A673 (cell line): ENCODE measurements around the gene ST8SIA1. TPM values are rescaled to one million over a fixed set of nuclear protein-coding genes. Genes with fewer than 3 reads are reported as not detected.

Source experiments
- BruUV-seq: library from RNA; stranded (reverse); fragments of 400-500 nt; replicated peaks from 2 replicates; lab custom pipeline; 2021; lab: Mats Ljungman, UMichigan
- CTCF ChIA-PET: fragments of 300-600 bp; sonication (Branson Sonifier 250); formaldehyde crosslinking; loops from one replicate; lab custom pipeline; 2022; ENCODE audit warnings: antibody characterized with exemption; lab: Charles Lee
- POLR2A ChIA-PET: fragments of 300-600 bp; sonication (Branson Sonifier 250); formaldehyde crosslinking; loops from one replicate; lab custom pipeline; 2022; ENCODE audit warnings: antibody characterized with exemption; ENCODE audit not compliant: low non-redundant PET; lab: Charles Lee
- DNase-seq: peaks from one replicate; pipeline ENCODE4 v3.0.0-alpha.2; 2015; ENCODE audit warnings: low spot score
- H3K27ac ChIP-seq: fragments of 200-600 bp; sonication (generic); 2 replicates; pipeline ENCODE4 v1.5.1; 2016; ENCODE audit warnings: mixed run types, low read depth, mild to moderate bottlenecking, mixed read lengths, antibody characterized with exemption, low read length; ENCODE audit not compliant: poor library complexity, severe bottlenecking
- H3K27me3 ChIP-seq: fragments of 200-600 bp; sonication (generic); replicated peaks from 2 replicates; pipeline ENCODE4 v1.6.1; 2017; ENCODE audit warnings: mixed run types, low read depth, mild to moderate bottlenecking, mixed read lengths, antibody characterized with exemption, low read length; ENCODE audit not compliant: insufficient read depth, poor library complexity
- H3K36me3 ChIP-seq: fragments of 200-600 bp; sonication (generic); 2 replicates; pipeline ENCODE4 v1.6.1; 2016; ENCODE audit warnings: mixed run types, mild to moderate bottlenecking, mixed read lengths, antibody characterized with exemption, low read length; ENCODE audit not compliant: insufficient read depth, poor library complexity, severe bottlenecking
- H3K4me1 ChIP-seq: fragments of 200-600 bp; sonication (generic); 2 replicates; pipeline ENCODE4 v1.6.1; 2017; ENCODE audit warnings: mixed run types, mild to moderate bottlenecking, mixed read lengths, antibody characterized with exemption, low read length; ENCODE audit not compliant: insufficient read depth, poor library complexity, severe bottlenecking
- H3K4me3 ChIP-seq: fragments of 200-600 bp; sonication (generic); 2 replicates; pipeline ENCODE4 v1.5.1; 2016; ENCODE audit warnings: low read depth, mixed run types, mild to moderate bottlenecking, mixed read lengths, low read length; ENCODE audit not compliant: poor library complexity, severe bottlenecking
- H3K9me3 ChIP-seq: fragments of 200-600 bp; sonication (generic); 2 replicates; pipeline ENCODE4 v1.6.1; 2016; ENCODE audit warnings: mixed run types, low read depth, mild to moderate bottlenecking, mixed read lengths, antibody characterized with exemption, low read length; ENCODE audit not compliant: poor library complexity, severe bottlenecking
- EZH2 ChIP-seq: fragments of 200-600 bp; sonication (generic); IDR thresholded peaks from 2 replicates; pipeline ENCODE4 v1.6.1; 2017; ENCODE audit warnings: borderline replicate concordance, low read depth, mild to moderate bottlenecking, mixed read lengths, antibody characterized with exemption, low read length; ENCODE audit not compliant: poor library complexity, severe bottlenecking
- intact Hi-C: fragments of 100-400 bp; cut with micrococcal nuclease; formaldehyde crosslinking; loops from one replicate; pipeline ENCODE4 v1.10.0; 2022; ENCODE audit not compliant: unreplicated experiment
- total RNA-seq: library from RNA; stranded (reverse); gene quantifications from 2 replicates; pipeline ENCODE4 v1.2.3, GENCODE V29; 2021
- TF ChIP-seq, protein P1 (sequence below): fragments of 300-800, 200-600 bp; sonication (generic); conservative IDR thresholded peaks from 2 replicates; pipeline ENCODE4 v1.5.1; 2017; ENCODE audit warnings: low read depth, mild to moderate bottlenecking, antibody characterized with exemption, low read length, moderate library complexity, mixed read lengths

The ST8SIA1 gene
- total RNA-seq, 1 experiment from 2014 or later = 0.28 TPM

DNA sequence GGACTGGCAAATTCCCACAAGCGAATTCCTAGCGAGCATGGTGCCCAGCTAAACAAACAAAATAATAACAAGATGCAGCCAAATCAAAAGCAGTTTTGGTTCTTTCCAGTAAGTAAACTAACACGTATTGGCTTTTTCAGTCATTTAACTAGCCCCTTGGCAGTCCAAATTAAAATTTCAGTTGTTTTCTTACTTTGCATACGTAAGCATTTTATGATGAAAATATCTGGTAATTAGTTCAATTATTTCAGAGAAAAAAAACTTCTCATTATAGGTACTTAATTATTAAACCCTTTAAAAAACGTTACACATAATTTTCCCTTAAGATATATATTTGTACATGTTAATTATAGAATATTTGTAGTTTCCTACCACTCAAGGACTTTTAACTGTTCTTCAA is 70.1 kb downstream of the ST8SIA1 start:
- Histone ChIP-seq H3K9me3 (no peaks in the 10 kb centered on the region), H3K4me1 (no peaks in the 10 kb centered on the region), H3K27me3 (peaks cover 6% of the 10 kb centered on the region), H3K4me3 (no peak overlapping the region), H3K27ac (no peak overlapping the region), H3K36me3 (no peaks in the 10 kb centered on the region)
- ChIA-PET POLR2A (no interaction called here), CTCF (no interaction called here)
- DNase-seq = no peak
- no peak for TF ChIP-seq EZH2
- TF ChIP-seq, protein P1, sequence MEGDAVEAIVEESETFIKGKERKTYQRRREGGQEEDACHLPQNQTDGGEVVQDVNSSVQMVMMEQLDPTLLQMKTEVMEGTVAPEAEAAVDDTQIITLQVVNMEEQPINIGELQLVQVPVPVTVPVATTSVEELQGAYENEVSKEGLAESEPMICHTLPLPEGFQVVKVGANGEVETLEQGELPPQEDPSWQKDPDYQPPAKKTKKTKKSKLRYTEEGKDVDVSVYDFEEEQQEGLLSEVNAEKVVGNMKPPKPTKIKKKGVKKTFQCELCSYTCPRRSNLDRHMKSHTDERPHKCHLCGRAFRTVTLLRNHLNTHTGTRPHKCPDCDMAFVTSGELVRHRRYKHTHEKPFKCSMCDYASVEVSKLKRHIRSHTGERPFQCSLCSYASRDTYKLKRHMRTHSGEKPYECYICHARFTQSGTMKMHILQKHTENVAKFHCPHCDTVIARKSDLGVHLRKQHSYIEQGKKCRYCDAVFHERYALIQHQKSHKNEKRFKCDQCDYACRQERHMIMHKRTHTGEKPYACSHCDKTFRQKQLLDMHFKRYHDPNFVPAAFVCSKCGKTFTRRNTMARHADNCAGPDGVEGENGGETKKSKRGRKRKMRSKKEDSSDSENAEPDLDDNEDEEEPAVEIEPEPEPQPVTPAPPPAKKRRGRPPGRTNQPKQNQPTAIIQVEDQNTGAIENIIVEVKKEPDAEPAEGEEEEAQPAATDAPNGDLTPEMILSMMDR = no peak
- no TSS peak for BruUV-seq
- intact Hi-C loops = no loop called here

GRCh38 chr12:22262309-22262708 is 72.2 kb downstream of the ST8SIA1 start:
- Histone ChIP-seq H3K9me3 (no peaks in the 10 kb centered on the region), H3K27ac (no peak overlapping the region), H3K4me1 (no peaks in the 10 kb centered on the region), H3K36me3 (no peaks in the 10 kb centered on the region), H3K27me3 (peaks cover 6% of the 10 kb centered on the region), H3K4me3 (no peak overlapping the region)
- TF ChIP-seq, protein P1 = no peak
- no peak for TF ChIP-seq EZH2
- intact Hi-C loops = no loop called here
- BruUV-seq = no TSS peak
- ChIA-PET POLR2A (no interaction called here), CTCF (no interaction called here)
- no peak for DNase-seq

GRCh38 chr12:22257100-22257499 is 77.4 kb downstream of the ST8SIA1 start:
- H3K9me3 ChIP-seq = no peaks in the 10 kb centered on the region
- H3K27me3 ChIP-seq = no peaks in the 10 kb centered on the region
- no peak overlapping the region for H3K4me3 ChIP-seq
- ChIA-PET POLR2A (no interaction called here), CTCF (no interaction called here)
- H3K36me3 ChIP-seq = no peaks in the 10 kb centered on the region
- intact Hi-C loops = no loop called here
- H3K27ac ChIP-seq = no peak overlapping the region
- TF ChIP-seq, protein P1 = no peak
- BruUV-seq = no TSS peak
- H3K4me1 ChIP-seq = no peaks in the 10 kb centered on the region
- DNase-seq = no peak
